ENCODE results near the gene CMTR1. TPM values are rescaled to one million over a fixed set of nuclear protein-coding genes. Genes with fewer than 3 reads are reported as not detected.

Gene CMTR1
- total RNA-seq, 1 experiment from 2014 or later = 34.8 TPM

- no peak for TF ChIP-seq CTCF (conservative IDR thresholded peaks at IDR 0.05)
- H3K36me3 Mint-ChIP-seq (ENCODE audit: insufficient read depth in 1 of 3, low read depth in 3 of 3) = no peaks in the 10 kb centered on the region
- Histone ChIP-seq H3K14ac (ENCODE audit: insufficient read depth, low read length) (no peak overlapping the region), H3K4me1 (ENCODE audit: insufficient read depth, low read length) (peaks cover 2% of the 10 kb centered on the region; the same call in 1 of the 2 replicates), H3K79me1 (ENCODE audit: insufficient read depth, low read depth, low read length, poor library complexity, severe bottlenecking) (no peaks in the 10 kb centered on the region), H3K9ac (ENCODE audit: extremely low read depth, insufficient read length, low read length) (no peak overlapping the region), H2BK20ac (ENCODE audit: low read depth, low read length, poor library complexity, severe bottlenecking) (no peak overlapping the region), H4K91ac (ENCODE audit: insufficient read length, low read depth, low read length) (no peak overlapping the region), H2BK15ac (ENCODE audit: low read depth, low read length) (no peak overlapping the region), H2BK120ac (ENCODE audit: low read depth, low read length, poor library complexity, severe bottlenecking) (no peak overlapping the region), H2AFZ (ENCODE audit: low read length) (no peak overlapping the region), H3K23me2 (ENCODE audit: insufficient read length, low read depth, low read length, poor library complexity, severe bottlenecking) (no peaks in the 10 kb centered on the region), H3K9me3 (ENCODE audit: control insufficient read depth, low read depth, low read length) (no peaks in the 10 kb centered on the region), H3K4ac (ENCODE audit: low read depth, low read length) (no peak overlapping the region), H2AK5ac (ENCODE audit: insufficient read length, low read length) (no peak overlapping the region), H2BK5ac (ENCODE audit: insufficient read length, low read length) (no peak overlapping the region), H3K4me2 (ENCODE audit: insufficient read depth, insufficient read length, low read length) (no peak overlapping the region), H3T11ph (ENCODE audit: low read length) (no peak overlapping the region), H3K23ac (ENCODE audit: insufficient read length, low read depth, low read length) (no peak overlapping the region), H2BK12ac (ENCODE audit: insufficient read length, low read depth, low read length) (no peak overlapping the region), H4K20me1 (ENCODE audit: control insufficient read depth, insufficient read depth, insufficient read length) (no peaks in the 10 kb centered on the region), H3K56ac (ENCODE audit: insufficient read length, low read depth, low read length) (no peak overlapping the region), H3K79me2 (ENCODE audit: insufficient read depth, low read length) (no peaks in the 10 kb centered on the region), H4K8ac (replicated peaks; ENCODE audit: insufficient read length, low read depth, low read length) (no peak overlapping the region), H3K27ac (ENCODE audit: insufficient read length, low read depth, low read length) (no peak overlapping the region), H3K27me3 (ENCODE audit: insufficient read depth, low read length) (no peaks in the 10 kb centered on the region), H3K18ac (ENCODE audit: insufficient read length, low read depth, low read length) (no peak overlapping the region), H4K5ac (ENCODE audit: insufficient read length, low read depth, low read length) (no peak overlapping the region)
- H3K9me3 Mint-ChIP-seq = no peaks in the 10 kb centered on the region; a peak in 1 of 5 replicates
- no CpG with 5 or more reads among the region's 10 CpGs for WGBS (ENCODE audit: extremely low coverage, insufficient read length, low lambda C conversion rate)
- no peak overlapping the region for H3K4me3 Mint-ChIP-seq
- peaks cover 26% of the 10 kb centered on the region for H3K27me3 Mint-ChIP-seq (ENCODE audit: low read depth)
- H3K4me1 Mint-ChIP-seq = peaks cover 23 to 36% of the 10 kb centered on the region in 2 experiments
- no peak overlapping the region for H3K27ac Mint-ChIP-seq
- no peak for DNase-seq
These were observed 68.8 kb downstream of the CMTR1 start for GRCh38 chr6:37501632-37502491.

All from H9 (cell line).